NOMO-1 (cell line): ENCODE results near the gene PANK4.
"Not testable (repeated sequence)": the region's sequence is repeated elsewhere in the genome, so short reads cannot be mapped to it uniquely, and the experiment has no call there.

Source experiments
- DNase-seq, 2 experiments: peaks; one replicate each; lab custom pipeline; 2025; ENCODE audit not compliant: unreplicated experiment in 2 of 2; lab: John Stamatoyannopoulos, UW

PANK4 gene

DNA sequence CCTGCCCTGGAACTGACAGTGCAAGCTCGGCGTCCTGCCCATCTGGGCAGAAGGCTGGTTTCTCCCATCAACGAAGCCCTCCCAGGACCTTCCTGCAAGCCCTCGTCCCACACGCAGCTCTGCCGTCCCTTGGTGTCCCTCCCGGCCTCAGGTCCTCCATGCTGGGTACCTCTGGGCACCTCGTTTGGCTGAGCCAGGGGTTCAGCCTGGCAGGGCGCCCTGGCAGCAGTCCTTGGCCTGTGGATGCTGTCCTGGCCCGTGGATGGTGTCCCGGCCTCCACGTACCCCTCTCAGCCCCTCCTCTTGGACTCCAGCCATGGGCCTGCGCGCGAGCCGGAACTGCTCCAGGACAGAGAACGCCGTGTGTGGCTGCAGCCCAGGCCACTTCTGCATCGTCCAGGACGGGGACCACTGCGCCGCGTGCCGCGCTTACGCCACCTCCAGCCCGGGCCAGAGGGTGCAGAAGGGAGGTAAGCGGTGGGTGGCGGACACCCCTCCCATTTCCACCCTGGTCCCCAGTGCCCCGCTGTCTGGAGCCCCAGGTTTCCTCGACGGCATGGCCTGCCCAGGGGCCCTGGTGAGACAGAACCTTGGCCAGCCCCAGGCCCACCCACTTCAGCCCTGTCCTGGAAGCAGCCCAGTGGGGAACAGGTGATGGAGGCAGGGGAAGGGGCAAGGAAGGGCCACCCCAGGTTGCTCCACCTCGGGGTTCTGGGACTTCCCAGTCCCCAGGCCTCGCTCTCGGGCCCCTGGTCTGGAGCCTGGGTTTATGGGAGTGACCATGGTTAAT is 33.3 kb upstream of the PANK4 start:
- no peak for DNase-seq

DNA sequence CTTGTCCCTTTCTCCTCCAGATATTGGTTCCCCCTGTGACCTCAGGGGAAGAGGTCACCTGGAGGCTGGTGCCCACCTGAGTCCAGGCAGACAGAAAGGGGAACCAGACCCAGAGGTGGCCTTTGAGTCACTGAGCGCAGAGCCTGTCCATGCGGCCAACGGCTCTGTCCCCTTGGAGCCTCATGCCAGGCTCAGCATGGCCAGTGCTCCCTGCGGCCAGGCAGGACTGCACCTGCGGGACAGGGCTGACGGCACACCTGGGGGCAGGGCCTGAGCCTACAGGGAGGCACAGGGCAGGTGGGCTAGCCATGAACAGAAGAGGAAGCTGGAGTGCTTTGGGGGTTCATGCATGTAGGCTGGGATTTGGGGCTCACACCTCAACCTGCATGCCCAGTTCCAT is 32.5 kb upstream of the PANK4 start:
- no peak for DNase-seq

DNA sequence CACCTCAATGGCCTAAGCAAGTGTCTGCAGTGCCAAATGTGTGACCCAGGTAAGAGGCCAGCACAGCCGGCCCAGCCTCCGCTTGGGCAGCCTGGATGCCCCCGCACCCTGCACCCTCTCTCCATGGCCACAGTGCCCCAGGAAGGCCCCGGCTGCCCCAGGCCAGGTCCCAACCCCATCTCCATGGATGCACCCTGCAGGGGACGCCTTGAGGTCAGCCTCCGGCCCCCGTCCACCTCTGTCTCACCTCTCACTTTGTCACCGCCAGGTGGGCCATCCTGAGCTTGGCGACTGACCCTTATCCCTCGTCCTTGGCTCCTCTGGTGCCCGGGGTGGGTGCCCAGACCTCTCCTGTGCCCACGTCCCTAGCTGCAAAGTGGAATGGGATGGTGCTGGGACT is 32.0 kb upstream of the PANK4 start:
- DNase-seq: no peak

- DNase-seq: no peak
Measured at GRCh38 chr1:2557482-2558400, 31.3 kb upstream of the PANK4 start.

DNA sequence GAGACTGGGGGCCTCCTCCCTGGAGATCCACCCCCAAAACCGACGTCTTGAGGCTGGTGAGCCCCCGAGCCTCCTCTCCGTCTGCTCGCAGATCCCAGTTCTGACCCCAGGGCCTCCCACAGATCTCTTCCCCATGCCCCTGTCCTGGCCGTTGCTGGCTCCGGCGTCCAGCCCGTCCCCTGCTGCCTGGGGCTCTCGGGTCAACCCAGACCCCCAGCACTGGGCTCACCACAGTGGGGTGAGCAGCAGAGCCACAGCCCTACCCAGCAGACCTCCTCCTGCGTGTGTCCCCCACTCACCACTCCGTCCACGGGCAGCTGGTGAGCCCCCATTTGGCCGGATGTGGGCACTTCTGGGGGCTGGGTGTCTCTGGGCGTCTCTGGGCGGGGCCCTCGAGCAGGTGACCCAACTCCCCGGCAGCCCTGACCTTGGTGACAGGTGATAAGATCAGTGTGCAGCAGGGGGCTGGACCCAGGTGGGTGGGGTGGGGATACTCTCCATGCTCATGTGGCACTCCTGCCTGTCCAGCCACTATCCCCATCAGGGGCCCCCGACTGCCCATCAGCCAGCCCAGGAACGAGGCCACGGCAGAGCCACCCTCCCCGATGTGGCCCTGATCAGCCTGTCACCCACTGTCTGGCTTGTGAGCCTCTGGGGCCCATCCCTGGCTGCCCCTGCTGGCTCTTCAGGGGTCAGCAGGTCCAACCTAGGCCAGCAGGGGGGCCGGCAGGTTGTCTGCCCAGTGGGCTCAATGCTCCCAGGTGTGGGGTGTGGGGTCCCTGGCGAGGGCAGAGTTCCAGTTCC is 30.5 kb upstream of the PANK4 start:
- no peak for DNase-seq

DNA sequence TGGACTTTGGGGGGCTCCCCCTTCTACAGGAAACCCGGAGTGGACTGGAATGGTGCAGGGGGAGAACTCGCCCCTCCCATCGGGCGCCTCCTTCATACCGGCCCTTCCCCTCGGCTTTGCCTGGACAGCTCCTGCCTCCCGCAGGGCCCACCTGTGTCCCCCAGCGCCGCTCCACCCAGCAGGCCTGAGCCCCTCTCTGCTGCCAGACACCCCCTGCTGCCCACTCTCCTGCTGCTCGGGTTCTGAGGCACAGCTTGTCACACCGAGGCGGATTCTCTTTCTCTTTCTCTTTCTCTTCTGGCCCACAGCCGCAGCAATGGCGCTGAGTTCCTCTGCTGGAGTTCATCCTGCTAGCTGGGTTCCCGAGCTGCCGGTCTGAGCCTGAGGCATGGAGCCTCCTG is 29.9 kb upstream of the PANK4 start, which contains the start of gene TNFRSF14:
Gene TNFRSF14 (plus strand): TSS at position 95 of the 401 bp plus-strand sequence. CDS start 294 bp downstream, at position 389.
- DNase-seq: peak; percentile 53 to 55

- peak; percentile 47 to 68 for DNase-seq
Measured at GRCh38 chr1:2555634-2556276, 29.4 kb upstream of the PANK4 start.

DNA sequence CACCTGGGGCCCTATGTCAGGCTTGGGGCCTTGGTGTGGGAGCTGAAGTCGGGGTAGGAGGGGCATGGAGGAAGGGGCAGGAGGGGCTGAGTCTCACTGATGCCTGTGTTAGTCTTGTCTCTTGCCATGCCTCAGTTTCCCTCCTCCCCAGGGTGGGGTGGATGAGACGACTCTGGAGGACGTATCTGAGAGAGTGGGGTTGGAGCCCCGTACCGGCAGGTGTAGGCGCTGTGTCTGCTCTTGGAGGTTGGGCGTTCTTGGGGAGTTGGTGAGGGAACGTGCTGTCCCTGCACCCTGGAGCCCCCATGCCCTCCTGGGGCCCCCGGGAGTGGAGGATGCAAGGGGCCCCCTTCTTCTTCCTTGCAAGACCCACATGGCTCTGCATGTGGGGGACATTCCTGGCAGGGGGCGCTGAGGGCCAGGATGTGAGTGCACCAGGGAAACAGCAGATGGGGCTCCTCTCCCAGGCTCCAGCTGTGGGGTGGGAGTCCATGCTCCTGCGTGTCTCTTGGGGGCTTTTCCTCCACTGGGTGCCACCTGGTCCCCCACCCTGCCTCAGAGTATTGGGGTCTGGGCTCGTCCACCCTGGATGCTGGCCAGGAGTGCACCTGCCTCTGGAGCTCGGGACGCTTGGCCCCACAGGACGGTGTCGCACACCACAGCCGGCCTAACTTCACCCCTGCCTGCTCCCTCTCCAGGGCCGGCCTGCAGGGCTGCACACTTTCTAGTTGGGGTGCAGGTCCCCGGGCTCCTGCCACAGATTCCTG is 28.4 kb upstream of the PANK4 start:
- no peak for DNase-seq

DNA sequence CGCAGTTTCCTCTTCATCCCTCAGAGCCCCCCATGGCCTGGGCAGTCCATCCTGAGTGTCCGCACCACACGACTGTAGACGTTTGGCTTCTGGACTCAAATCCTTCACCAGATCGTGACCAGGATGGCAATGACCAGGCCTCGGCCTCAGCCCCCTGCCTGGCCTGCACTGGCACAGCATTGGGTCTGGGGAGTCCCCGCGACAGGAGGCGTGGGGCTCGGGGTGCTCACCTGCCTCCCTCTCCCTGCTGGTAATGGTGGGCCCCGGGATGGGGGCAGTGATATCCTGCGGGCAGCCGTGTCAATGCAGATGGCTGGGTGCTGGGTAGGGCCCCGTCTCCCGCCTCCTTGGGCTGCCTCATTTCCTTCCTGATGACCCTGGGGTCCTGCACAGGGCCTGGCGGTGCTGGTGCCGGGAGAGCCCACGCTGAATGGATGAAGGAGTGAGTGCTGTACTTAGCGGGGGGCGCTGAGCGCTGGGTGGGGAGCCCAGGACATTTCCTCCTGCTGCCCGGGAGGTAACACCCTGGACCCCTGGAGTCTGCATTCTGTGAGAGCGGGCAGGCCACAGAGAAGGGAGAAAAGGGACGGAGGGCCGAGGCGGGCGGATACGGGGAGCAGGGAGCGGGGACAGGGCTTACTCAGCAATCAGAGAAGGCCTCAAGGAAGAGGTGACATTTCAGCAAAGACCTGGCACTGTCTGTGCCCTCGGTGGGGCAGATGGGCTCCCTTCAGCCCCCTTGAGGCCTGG is 27.6 kb upstream of the PANK4 start:
- DNase-seq: no peak

GRCh38 chr1:2553076-2553475 is 26.7 kb upstream of the PANK4 start:
- not testable (repeated sequence) for DNase-seq

DNA sequence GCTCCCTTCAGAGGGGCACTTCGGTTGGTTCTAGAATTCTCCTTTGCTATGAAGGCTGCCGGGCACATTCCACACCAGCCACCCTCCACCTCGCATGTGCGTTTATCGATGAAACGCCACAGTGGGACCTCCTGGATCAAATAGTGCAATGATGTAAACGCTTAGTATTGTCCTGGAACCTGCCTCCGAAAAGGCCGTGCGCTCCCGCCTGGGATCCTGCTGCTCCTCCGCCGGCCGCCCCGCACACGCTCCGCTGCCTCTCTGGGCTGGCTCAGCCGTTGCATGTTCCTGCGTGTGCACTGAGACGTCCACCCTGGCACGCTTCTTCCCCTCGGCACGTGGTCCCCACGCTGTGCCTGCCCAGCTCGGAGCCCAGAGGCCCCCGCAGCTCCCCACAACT is 25.8 kb upstream of the PANK4 start:
- no peak for DNase-seq

DNA sequence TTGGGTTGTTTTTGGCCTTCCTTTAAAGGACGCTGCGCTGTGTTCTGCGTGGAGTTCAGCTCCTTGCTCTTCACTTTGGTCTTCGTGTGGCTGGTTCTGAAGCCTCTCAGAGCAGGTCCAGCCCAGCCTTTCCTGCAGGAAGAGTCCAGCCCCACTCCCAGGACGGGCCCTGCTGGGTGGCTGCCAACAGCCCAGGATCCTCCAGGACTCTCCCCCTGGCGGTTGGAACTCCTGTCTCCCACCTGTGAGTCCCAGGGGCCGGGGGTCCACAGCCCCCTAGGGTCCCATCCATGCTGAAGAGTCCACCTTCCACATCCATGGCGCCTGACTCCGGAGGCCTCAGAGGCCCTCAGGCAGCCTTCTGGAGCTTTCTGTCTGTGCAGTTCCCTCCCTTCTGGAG is 25.1 kb upstream of the PANK4 start:
- DNase-seq: not testable (repeated sequence)

DNA sequence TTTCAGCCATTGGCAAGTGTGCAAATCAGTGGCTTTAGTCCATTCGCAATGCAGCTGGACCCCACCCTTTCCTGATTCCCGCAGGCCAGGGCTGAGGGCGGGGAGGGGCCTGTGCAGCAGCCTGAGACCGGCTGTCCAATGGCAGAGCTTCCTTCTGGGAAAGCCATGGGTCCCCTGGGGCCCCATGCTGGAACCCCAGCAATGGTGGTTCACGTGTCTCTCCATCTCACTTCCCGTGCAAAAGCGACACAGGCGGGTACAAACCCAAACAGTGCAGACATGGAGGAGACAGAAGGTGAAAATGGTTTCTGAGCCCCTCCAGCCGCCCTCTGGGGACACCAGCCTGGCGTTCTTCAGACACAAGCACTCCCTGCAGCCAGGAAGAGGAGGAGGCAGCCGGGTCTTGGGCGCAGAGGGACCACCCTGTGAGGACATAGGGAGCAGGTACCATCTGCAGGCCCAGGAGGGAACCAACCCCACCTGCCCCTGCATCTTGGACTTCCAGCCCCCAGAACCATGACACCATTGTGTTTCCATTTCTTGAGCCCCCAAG is 24.0 kb upstream of the PANK4 start:
- not testable (repeated sequence) for DNase-seq

- not testable (repeated sequence) for DNase-seq
Measured at GRCh38 chr1:2549367-2550029, 23.1 kb upstream of the PANK4 start.

DNA sequence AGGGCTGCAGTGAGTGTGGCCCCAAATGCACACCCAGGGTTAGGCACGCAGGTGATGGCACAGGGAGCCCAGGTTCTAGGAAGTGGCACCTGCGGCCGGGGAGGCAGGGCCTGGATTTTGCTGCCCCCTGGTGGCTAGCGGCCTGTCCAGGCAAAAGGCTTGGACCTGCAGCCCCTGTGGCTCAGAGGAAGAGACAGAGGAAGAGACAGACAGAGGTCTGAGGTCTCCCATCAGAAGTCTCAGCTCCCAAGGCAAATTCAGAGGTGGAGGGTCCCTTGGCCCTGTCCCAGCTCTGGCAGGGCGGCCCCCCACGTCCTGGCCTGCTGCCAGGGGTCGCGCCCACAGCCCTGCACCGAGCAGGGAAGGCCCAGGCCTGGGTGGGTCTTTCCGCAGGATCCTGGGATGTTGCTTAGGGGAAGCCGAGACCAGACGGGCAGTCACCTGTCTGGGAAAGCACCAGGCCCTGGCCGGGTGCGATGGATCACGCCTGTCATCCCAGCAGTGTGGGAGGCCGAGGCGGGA is 21.7 kb upstream of the PANK4 start:
- DNase-seq: peak; percentile 66 to 76

- DNase-seq: peak; percentile 55 to 59
Measured at GRCh38 chr1:2547210-2548067, 21.0 kb upstream of the PANK4 start.
